Fibroblast of skin of right quadriceps (primary cell): ENCODE measurements around the gene RNF130.
A peak's percentile ranks its signal among the peaks of the same experiment; 100 is the strongest.
"Not testable (repeated sequence)": the region's sequence is repeated elsewhere in the genome, so short reads cannot be mapped to it uniquely, and the experiment has no call there.

ENCODE experiments used
- DNase-seq: peaks from one replicate; pipeline ENCODE4 v3.0.0-alpha.2; 2013

Gene RNF130

DNA sequence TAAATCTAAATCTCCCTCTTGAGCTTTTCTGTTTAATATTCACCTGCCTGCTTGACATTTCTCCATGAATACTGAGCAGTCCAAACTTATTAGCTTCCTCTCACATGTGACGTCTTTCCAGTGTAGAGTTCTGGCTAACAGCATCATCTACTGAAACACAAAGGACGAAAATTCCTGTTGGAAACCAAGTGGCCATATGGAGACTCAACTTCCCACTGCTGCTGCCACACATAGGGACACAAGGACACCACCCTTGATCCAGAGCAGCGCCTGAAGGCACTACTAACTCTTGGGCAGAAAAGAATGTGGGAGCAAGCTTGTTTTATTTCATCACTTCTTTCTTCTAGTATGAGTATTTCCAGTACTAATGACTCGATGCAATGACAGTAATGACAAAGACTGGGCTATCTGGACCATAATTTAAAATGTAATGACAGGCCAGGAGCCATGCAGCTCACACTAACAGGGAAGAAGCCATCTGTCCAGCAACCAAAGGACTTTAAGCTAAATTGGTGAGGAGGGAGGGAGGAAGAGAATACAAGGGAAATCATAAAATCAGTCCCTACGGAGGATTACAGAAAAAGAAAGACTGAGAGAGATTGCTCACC, 19.2 kb downstream of the RNF130 start:
- no peak for DNase-seq

DNA sequence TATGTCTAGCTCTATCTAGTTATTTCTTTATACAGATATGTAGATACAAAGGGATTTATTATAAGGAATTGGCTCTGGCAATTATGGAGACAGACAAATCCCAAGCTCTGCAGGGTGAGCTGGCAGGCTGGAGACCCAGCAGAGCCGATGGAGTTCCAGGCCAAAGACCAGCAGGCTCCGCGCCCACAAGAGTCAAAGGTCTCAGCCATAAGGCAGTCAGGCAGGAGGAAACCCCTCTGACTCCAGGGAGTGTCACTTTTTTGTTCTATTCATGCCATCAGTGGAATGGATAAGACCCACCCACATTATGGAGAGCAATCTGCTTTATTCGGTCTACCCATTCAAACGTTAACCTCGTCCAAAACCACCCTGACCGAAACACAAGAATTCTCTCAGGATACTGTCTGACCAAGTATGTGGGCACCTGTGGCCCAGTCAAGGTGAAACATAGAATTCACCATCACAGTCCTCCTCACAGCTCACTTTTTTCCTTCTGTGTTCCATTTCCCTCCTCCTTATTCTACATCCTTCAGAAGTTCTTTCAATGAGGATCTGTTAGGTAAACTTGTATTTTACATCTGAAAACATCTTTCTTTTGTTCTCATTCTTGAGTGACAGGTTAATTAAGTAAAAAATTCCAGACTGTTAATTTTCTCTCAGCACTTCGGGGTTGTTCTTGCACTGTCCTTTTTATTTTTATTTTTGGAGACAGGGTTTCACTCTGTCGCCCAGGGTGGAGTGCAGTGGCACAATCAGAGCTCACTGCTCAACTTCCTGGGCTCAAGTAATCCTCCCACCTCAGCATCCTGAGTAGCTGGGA, 21.2 kb downstream of the RNF130 start:
- DNase-seq, result no peak

DNA sequence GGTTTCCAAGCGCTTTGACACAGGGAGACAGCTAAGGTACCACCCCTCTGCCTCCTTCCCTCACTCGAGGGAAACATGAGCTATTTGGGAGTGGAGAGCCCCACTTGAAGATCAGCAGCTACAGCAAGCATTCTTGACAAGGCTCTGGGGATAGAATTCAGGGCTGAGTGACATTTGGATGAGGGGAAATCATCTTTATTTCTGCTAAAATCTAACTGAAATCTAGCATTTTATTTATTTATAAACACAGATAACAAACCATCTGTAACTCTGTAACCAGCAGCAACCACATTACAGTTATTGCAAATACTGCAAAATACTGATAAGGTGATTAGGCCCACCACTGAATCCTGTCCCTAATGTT, 22.4 kb downstream of the RNF130 start:
- no peak for DNase-seq

- no peak for DNase-seq
Measured at GRCh38 chr5:180047667-180048066, 23.9 kb downstream of the RNF130 start.

- DNase-seq, result no peak
Measured at GRCh38 chr5:180046656-180047055, 24.9 kb downstream of the RNF130 start.

- DNase-seq, result no peak
Measured at GRCh38 chr5:180045889-180046499, 25.6 kb downstream of the RNF130 start.

DNA sequence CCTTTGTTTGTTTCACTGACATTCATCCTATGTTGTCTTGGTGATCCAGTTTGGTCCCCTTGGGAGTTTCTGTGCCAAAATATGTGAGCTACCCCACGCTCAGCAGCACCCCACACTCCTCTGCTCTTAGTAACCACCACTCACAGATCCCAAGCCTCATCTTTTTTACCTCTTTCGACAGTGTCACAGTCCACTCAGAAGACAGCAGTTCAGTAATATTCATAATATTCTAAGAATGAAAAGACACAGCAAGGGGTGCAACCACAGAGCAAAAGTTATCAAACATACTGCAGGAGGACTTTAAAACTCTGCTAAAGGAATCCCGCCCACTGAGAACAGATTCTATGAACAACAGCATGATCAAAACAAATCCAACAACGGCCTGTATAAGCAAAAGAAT, 28.2 kb downstream of the RNF130 start:
- DNase-seq, result peak; percentile 23

DNA sequence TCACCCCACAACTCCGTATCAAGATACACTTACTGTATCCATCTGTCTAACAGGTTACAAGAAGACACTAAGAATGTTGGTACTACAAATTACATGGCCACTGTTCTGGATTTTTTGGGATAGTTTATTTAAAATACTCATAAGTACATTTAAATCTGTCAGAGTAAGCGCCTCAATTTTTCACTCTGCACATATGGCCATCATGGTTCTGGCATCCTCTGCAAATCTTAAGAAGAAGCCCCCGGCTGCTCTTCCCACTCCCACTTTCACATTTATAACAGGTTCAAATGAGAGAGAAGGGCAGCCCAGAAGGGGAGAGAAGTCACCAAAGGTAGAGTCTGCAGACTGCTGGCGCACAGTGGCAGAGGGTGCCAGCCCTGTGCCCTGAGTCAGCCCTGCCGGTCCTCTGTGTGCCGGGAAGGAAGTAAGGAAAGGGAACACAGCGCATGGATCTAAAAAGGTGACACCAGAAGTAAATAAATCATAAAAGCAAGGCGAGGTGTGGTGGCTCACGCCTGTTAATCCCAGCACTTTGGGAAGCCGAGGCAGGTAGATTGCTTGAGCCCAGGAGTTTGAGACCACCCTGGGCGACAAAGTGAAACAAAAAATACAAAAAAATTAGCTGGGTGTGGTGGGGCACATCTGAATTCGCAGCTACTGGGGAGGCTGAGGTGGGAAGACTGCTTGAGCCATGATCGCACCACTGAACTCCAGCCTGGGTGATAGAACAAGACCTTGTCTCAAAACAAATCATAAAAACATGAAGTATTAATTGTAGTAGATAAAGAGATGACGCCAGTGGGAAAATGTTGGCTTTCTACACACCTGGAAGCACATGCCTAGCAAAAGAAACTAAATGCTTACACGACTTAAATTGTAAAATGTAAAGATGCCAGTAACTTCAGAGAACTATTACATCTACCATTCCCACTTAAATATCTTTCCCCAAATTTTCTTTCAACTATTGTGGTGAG, 30.0 kb downstream of the RNF130 start:
- DNase-seq, result no peak

GRCh38 chr5:180040287-180041214, 31.0 kb downstream of the RNF130 start:
- no peak for DNase-seq

- DNase-seq, result no peak
Measured at GRCh38 chr5:180035206-180035931, 36.2 kb downstream of the RNF130 start.

DNA sequence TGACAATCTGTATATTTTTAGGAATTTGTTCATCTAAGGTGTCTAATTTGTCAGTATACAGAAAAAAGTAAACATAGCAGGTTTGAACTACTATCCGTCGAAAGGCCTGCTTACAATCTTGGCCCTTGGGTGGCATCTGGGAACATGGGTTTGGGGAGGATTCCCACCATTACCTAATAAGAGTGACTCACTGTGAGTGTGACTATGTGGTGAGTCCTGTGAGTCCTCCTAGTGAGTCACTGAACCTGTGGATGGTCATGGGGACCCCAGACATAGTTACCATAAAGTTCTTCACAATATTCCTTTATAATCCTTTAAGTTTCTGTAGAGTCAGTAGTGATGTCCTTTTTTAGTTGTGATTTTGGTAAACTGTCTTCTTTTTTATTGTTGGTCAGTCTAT, 37.0 kb downstream of the RNF130 start:
- DNase-seq, result peak; percentile 25

GRCh38 chr5:180027459-180028089, 44.0 kb downstream of the RNF130 start:
- no peak for DNase-seq

- DNase-seq, result no peak
Measured at GRCh38 chr5:180026734-180027458, 44.7 kb downstream of the RNF130 start.

- peak; percentile 7 for DNase-seq
Measured at GRCh38 chr5:180026320-180026719, 45.2 kb downstream of the RNF130 start.

DNA sequence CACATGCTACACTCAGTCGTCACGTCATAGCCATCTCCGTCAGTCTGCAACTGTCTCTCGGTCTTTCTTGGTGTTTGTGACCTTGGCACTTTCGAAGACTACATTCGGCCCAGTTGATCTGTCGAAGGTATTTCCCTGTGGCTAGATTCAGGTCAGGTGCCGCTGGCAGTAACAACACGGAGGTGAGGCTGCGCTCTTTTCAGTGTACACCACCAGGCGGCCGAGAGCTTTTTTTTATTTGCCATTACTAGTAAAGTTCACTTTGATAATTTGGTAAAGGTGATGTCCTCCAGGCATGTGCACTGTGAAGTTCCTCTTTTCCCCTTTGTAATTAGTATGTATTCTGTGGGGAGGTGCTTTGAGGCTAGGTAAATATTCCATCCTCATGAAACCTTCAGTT, 49.7 kb downstream of the RNF130 start:
- DNase-seq, result no peak

DNA sequence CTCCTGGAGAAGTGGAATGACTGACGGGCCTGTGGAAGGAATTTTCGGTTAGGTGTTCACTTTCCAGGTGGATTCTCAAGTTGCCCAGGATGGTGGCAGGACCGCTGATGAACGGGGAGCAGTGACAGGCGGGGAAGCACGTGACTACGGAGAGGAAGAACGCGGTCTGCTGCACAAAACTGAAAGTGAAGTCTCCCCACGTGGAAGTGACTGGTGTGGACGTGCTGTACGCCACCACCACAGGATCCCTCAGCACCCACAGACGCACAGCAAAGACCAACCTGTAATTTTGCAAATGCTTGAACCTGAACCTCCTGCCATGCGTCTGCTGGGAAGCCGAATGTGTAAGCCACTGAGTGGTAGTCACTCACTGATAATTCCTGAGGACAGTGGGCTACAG, 51.4 kb downstream of the RNF130 start:
- no peak for DNase-seq

- DNase-seq, result no peak
Measured at GRCh38 chr5:180018347-180019060, 53.1 kb downstream of the RNF130 start.

- not testable (repeated sequence) for DNase-seq
Measured at GRCh38 chr5:180015523-180015922, 56.0 kb downstream of the RNF130 start.

DNA sequence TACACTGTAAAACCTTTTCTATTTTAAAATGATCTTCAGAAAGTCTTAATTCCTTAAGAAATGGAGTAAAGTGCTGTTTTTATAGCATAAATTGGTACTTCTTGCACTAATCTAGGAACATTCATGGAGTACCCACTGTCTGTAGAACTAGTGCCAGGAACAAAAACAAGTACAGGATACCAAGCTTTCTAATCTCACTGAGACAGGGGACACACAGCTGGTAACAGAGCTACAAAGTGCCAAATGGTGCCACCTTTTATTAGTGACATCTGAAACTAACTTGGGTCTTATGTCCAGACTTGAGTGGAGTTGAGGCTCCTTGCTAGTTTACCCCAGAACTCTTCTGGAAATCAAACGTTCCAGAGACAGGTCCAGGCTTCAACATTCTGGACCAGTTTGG, 57.9 kb downstream of the RNF130 start:
- no peak for DNase-seq
